ENCODE results near the gene RASSF6. TPM values are rescaled to one million over a fixed set of nuclear protein-coding genes. Genes with fewer than 3 reads are reported as not detected.
A peak's percentile ranks its signal among the peaks of the same experiment; 100 is the strongest.

RASSF6 gene
- total RNA-seq, 4 donors from 2014 or later, result 2.6 to 6.7 (median 4.3) TPM

- no peak for TF ChIP-seq POLR2A (IDR thresholded peaks at IDR 0.05)
- no peak for TF ChIP-seq CTCF (IDR thresholded peaks at IDR 0.05)
- H3K27me3 ChIP-seq, result no peaks in the 10 kb centered on the region
- intact Hi-C loops (cut with DNase I), result no loop called here
- peak overlapping the region in 1 of 4 donors; percentile 43 for H3K27ac ChIP-seq
- H3K36me3 ChIP-seq, result no peaks in the 10 kb centered on the region
- no peak for DNase-seq
- no peaks in the 10 kb centered on the region for H3K9me3 ChIP-seq
- peaks cover 0 to 56% (median 14%) of the 10 kb centered on the region in 3 donors for H3K4me1 ChIP-seq
- H3K4me3 ChIP-seq, result no peak overlapping the region
These were observed 12.7 kb downstream of the RASSF6 start for GRCh38 chr4:73607375-73608033.

GRCh38 chr4:73606465-73606974 is 13.7 kb downstream of the RASSF6 start:
- peak in 1 of 4 donors; percentile 24 for TF ChIP-seq POLR2A (IDR thresholded peaks at IDR 0.05)
- no peak for TF ChIP-seq CTCF (IDR thresholded peaks at IDR 0.05)
- WGBS, 2 donors, result 67 to 83% methylated on average over 4 of the region's 4 CpGs
- Histone ChIP-seq H3K4me1 (peaks cover 0 to 47% (median 12%) of the 10 kb centered on the region in 3 donors), H3K4me3 (no peak overlapping the region), H3K9me3 (no peaks in the 10 kb centered on the region), H3K36me3 (no peaks in the 10 kb centered on the region), H3K27me3 (no peaks in the 10 kb centered on the region), H3K27ac (peak overlapping the region in 1 of 4 donors; percentile 43)
- no peak for DNase-seq
- intact Hi-C loops (cut with DNase I), result no loop called here

GRCh38 chr4:73603854-73604584 is 16.2 kb downstream of the RASSF6 start:
- intact Hi-C loops (cut with DNase I), result no loop called here
- no peak overlapping the region for H3K27ac ChIP-seq
- no peak for TF ChIP-seq POLR2A (IDR thresholded peaks at IDR 0.05)
- TF ChIP-seq CTCF (IDR thresholded peaks at IDR 0.05), result no peak
- 66 to 69% methylated on average over 12 of the region's 12 CpGs for WGBS, 2 donors
- no peaks in the 10 kb centered on the region for H3K36me3 ChIP-seq
- no peaks in the 10 kb centered on the region for H3K27me3 ChIP-seq
- DNase-seq, result no peak
- peaks cover 0 to 28% (median 6%) of the 10 kb centered on the region in 3 donors for H3K4me1 ChIP-seq
- no peaks in the 10 kb centered on the region for H3K9me3 ChIP-seq
- no peak overlapping the region for H3K4me3 ChIP-seq

- H3K27ac ChIP-seq, result no peak overlapping the region
- intact Hi-C loops (cut with DNase I), result no loop called here
- no peaks in the 10 kb centered on the region for H3K9me3 ChIP-seq
- DNase-seq, result no peak
- H3K36me3 ChIP-seq, result no peaks in the 10 kb centered on the region
- 57 to 59% methylated on average over 3 of the region's 3 CpGs for WGBS, 2 donors
- H3K4me1 ChIP-seq, result peaks cover 0 to 24% (median 7%) of the 10 kb centered on the region in 3 donors
- H3K27me3 ChIP-seq, result no peaks in the 10 kb centered on the region
- no peak for TF ChIP-seq CTCF (IDR thresholded peaks at IDR 0.05)
- no peak for TF ChIP-seq POLR2A (IDR thresholded peaks at IDR 0.05)
- H3K4me3 ChIP-seq, result no peak overlapping the region
These were observed 16.9 kb downstream of the RASSF6 start for GRCh38 chr4:73603271-73603710.

GRCh38 chr4:73600954-73601353 is 19.3 kb downstream of the RASSF6 start:
- no peak for DNase-seq
- intact Hi-C loops (cut with DNase I), result no loop called here
- peaks cover 0 to 12% (median 7%) of the 10 kb centered on the region in 3 donors for H3K4me1 ChIP-seq
- no peaks in the 10 kb centered on the region for H3K27me3 ChIP-seq
- no peaks in the 10 kb centered on the region for H3K9me3 ChIP-seq
- no peak overlapping the region for H3K27ac ChIP-seq
- TF ChIP-seq POLR2A (IDR thresholded peaks at IDR 0.05), result no peak
- no peak for TF ChIP-seq CTCF (IDR thresholded peaks at IDR 0.05)
- H3K4me3 ChIP-seq, result no peak overlapping the region
- peaks cover 0 to 3% (median 0%) of the 10 kb centered on the region in 3 donors for H3K36me3 ChIP-seq
